SK-MEL-5 (cell line): Measurements from ENCODE around the gene ADAD2. TPM values are rescaled to one million over a fixed set of nuclear protein-coding genes. Genes with fewer than 3 reads are reported as not detected.

Source experiments
- DNase-seq: peaks from one replicate; pipeline ENCODE4 v3.0.0-alpha.2; 2016; ENCODE audit warnings: low read depth, low spot score
- in situ Hi-C: cut with HindIII; loops from 2 replicates; pipeline ENCODE4 v1.10.0; 2016; ENCODE audit warnings: low sequenced_read_pairs, high pct_unique_total_duplicates, low pct_unique_long_range_greater_than_20kb
- total RNA-seq: library from RNA; depleted of rRNA; stranded (reverse); fragments of >200 nt; shearing (Covaris generic); gene quantifications from 2 replicates; pipeline ENCODE4 v1.2.3, GENCODE V29; 2014

The ADAD2 gene
- total RNA-seq, 1 experiment from 2014 or later, result 0.21 TPM

GRCh38 chr16:84169765-84170310, 21.1 kb upstream of the ADAD2 start:
- in situ Hi-C loops, result no loop called here
- no peak for DNase-seq

DNA sequence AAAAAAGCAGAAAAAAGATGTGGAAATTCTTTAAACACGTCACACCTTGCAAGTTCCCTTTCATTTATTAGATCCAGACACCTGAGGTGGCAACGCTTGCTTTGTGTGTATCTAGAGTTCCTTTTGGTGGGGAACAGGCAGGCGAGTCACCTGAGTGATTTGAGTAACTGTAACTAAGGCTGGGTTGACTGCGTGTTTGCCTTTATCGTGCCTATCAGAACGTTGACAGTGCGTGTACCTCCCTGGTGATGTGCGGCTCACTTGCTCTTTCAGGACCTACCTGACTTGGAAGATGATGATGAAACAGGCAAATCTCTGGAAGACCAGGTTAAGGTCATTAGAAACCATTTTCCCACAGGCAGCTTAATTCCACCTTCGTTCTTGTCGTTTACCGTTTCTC, 16.6 kb upstream of the ADAD2 start:
- in situ Hi-C loops, result no loop called here
- DNase-seq, result no peak

DNA sequence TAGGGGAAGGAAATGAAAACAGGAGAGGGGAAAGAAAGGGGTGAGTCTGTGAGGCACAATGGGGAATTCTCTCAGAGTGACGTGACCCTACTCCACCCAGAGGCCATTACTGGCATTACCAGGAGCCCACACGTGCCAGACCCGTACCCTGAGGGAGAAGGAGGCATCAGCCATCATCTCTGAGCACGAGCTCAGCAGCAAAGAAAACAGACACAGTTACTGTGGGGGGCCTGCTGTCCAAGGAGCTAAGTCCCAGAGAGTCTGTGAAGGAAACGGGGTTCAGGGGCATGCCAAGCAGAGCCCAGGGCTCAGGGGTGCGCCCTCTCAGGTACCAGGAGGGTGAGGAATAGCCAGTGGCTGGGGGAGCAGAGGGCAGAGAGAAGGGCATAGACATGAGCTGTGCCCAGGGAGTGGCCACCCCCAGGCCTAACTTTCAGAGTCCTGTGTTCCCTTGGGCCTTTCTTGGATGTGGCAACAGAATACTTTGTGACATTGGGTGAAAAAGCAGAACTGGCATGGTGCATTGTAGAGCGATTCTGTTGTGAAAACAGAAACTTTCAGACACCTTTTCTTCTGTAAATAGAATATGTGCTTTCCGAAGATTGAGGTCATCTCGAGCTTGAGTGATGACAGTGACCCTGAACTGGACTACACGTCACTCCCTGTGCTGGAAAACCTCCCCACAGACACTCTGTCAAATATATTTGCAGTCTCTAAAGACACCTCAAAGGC, 15.4 kb upstream of the ADAD2 start:
- in situ Hi-C loops, result no loop called here
- DNase-seq, result peak; percentile 81

DNA sequence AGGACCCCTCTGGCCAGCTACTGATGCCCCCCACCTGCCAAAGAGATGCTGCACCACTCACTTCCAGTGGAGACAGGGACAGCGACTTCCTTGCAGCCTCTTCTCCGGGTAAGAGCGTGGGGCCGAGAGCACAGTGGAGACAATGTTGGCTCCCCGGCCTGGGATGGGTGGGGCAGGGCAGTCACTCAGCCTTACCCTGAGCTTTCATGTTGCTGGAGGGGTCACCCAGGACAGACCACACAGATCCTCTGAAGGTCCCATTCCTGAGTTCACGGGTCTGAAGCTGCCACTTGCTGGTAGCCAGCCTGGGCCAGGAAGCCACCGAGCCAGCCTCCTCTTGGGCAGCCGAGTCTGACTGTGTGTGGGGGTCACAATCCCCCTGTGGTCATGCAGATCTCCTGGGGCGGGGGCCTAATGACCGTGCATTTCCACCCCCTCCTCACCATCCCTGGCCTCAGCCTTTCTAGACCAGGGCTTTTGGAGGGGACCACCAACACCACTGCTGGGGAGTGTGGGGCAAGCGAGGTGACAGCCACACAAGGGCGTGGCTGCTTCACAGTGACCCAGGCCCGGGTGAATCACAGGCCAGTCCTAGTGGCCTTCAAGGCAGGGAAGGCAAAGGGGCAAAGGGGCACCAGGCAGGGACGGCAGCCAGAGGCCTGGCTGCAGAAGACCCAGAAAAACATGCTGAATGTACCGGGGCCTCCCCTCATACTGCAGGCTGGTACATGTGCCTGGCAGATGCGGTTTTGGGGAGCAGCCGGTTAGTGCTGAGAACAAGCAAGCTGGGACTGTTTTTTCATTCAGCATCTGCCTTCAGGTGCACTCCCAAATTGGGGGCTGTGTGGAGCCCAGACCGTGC, 14.5 kb upstream of the ADAD2 start:
- no peak for DNase-seq
- in situ Hi-C loops, result no loop called here

DNA sequence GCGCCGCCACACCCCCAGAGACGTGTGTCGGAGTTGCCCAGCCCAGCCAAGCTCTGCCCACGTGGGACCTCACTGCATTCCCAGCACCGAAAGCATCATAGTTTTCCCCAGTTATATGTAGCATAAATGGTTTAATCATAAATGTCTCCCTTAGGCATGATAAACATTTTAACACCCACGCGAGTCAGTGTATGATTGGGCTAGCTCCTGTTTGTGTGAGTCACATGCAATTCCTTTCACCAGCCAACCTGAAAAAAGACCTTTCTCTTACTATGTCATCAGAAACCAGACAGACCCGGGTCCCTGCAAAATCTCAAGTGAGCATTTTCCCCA, 13.2 kb upstream of the ADAD2 start:
- in situ Hi-C loops, result no loop called here
- DNase-seq, result peak; percentile 39

GRCh38 chr16:84178146-84178765, 12.7 kb upstream of the ADAD2 start:
- in situ Hi-C loops, result no loop called here
- no peak for DNase-seq

- DNase-seq, result no peak
- in situ Hi-C loops, result no loop called here
Observed at GRCh38 chr16:84178892-84179611, 11.9 kb upstream of the ADAD2 start.

DNA sequence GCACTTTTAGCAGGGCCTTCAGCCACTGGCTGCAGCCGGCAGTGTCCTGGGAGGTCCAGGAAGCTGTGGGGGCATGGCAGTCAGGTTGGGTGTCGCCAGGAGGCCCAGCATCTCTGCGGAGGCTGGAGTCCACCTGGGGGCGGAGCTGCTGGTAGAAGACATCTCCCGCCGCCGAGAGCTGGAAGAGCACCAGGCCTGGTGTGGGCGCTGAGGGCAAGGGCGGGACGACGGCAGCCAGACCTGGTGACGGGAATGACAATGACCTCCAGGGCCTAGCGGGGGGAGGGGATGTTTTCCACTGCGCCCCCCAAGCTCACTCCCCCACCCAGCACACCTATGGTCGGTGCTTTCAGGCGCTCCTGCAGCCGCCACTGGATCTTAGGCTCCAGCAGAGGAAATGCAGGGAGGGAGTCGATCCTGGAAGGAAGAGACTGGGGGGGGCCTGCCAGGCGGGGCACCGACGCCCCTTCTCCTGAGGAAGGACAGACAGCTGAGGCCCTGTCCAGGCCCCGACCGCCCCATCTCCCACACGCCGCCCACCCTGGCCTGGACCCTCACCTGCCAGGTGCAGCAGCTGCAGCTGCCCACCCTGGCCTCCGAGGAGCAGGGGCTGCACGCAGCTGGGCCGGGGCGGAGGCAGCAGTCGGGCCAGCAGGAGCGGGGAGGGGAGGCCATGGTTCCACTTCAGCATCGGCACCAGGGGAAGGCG, 11.2 kb upstream of the ADAD2 start:
- DNase-seq, result no peak
- in situ Hi-C loops, result no loop called here

DNA sequence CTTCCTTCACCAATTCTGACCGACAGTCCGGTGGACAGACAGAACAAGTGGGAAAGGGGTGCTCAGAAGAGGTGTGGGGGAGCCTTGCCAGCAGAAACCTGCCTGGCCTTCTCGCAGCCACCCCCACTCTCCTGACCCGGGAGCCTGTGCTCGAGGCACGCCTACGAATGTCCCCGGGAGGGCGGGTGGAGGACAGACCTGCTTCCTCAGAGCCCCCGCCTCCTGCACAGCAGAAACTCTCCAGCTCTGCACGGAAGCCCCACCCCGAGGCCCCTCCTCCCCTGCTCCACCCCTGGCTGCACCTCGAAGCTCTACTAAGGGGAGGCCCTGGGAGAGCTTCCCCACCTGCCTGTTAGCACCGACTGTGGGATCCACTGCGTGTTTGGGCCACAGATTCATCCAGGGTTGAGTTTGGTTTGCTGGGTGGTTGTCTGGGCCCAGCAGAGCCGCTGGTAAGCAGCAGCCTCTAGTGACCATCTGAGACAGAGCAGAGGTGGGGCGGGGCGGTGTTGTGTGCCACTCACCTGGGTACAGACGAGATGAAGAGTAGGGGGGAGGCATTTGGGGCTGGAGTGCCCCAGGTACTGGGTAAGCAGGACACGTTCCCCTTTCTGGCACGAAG, 10.3 kb upstream of the ADAD2 start:
- in situ Hi-C loops, result no loop called here

DNA sequence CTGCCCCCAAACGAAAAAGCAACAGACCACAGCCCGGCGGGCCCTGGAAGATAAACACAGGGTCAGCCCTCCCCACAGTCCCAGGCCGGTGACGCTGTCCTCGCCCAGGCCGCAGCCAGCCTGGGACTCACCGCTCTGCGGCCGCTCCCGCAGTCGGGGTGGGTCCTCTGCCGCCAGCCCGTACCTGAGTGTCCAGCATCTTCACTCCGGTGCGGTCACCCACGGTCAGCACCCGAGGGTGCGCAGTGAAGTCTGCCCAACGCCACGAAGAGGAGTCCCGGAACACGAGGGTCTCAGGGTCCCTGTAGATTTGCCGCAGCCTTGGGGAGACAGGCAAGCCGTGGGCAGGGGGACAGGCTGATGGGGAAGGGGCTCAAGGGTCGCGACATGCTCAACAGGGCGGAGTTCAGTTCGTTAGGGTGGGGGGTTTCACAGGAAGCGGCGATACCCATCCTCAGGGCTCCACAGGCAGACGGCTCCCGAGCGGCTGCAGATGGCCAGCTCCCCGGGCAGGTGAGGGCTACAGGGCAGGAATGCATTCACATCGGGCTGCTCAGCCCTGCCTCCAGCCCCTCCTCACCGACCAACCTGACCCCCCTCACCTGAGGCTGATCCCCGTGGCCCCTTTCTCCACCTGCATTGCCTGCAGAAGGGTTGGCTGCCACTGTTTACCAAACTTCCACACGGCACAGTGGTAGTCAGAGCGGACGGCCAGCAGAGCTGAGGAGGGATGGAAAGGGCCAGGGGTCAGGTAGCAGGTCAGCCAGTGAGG, 9.6 kb upstream of the ADAD2 start:
- in situ Hi-C loops, result no loop called here
- no peak for DNase-seq

More for the DNA sequence above, 10.3 kb upstream of the ADAD2 start:
- DNase-seq, result no peak

DNA sequence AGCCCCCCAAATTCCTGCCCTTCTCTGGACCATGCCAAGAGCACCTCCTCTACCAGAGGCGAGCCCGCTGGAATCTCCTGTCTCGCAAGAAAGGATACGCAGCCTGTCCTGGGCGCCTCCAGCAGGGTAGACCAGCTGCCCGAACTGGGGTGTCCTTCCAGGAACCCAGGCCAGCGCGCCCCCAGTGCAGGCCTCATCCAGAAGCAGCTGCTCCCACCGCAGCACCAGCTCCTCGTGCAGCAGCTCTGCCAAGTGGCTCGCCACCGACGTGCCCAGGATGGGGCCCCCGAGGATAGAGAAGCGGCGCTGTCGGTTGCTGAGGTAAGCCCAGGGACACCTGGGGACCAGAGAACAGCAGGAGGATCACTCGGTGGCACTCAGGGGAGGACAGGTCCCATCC, 8.9 kb upstream of the ADAD2 start:
- in situ Hi-C loops, result no loop called here
- no peak for DNase-seq

GRCh38 chr16:84182680-84183571, 8.0 kb upstream of the ADAD2 start:
- in situ Hi-C loops, result no loop called here

DNA sequence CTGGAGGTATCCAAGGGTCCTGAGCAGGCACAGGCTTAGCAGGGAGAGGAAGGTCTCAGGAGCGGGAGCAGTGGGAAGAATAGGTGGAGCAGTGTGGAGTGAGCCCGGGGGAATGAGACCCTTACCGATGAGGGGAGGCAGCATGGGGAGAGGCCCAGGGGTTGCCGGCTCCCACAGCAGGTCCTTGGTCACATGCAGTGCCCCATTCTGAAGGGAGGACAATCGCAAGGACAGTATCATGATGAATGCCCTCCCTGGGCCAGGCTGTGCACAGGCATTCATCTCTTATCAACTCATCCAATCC, 7.4 kb upstream of the ADAD2 start:
- DNase-seq, result no peak
- in situ Hi-C loops, result no loop called here

More at GRCh38 chr16:84182680-84183571, 8.0 kb upstream of the ADAD2 start:
- no peak for DNase-seq

DNA sequence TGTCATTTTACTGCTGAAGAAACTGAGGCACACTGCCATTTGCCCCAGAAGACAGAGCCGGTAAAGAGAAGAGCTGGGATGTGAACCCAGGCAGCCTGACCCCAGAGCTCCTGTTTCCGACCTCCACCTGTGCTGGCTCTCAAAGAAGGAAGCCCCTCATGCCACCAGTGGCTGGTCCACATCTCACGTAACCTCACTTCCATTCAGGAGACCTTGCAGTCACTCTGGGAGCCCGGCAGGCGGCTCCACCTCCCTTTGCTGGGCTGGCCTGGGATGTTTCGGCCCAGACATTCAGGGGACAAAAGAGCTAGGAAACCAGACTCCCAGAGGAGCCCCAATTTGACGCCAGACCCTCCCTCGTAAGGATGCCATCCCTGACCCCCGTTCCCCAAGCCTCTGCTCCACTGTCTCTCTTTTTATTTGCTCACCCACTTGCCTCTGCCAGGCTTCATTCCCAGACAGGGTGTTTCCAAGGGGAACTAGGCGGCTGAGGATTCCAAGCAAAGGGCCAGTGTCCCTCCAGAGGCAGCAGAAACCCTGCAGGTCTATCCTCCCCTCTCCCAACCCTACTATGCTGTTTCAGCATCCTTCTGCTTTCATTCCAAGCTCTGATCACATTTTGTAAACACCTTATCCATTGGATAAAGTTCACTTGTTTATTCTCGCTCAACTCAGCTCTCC, 6.9 kb upstream of the ADAD2 start:
- peak; percentile 64 for DNase-seq
- in situ Hi-C loops, result no loop called here

- in situ Hi-C loops, result no loop called here
- DNase-seq, result no peak
Observed at GRCh38 chr16:84184775-84185174, 6.2 kb upstream of the ADAD2 start.
